ENCODE results near the gene GAB2.
A peak's percentile ranks its signal among the peaks of the same experiment; 100 is the strongest.
"Not testable (repeated sequence)": the region's sequence is repeated elsewhere in the genome, so short reads cannot be mapped to it uniquely, and the experiment has no call there.

GAB2 gene

GRCh38 chr11:78299000-78299710, 118.5 kb downstream of the GAB2 start:
- no peak for DNase-seq

- no peak for DNase-seq
These were observed 119.3 kb downstream of the GAB2 start for GRCh38 chr11:78298291-78298771.

- no peak for DNase-seq
These were observed 121.4 kb downstream of the GAB2 start for GRCh38 chr11:78295991-78296930.

GRCh38 chr11:78295347-78295746, 122.3 kb downstream of the GAB2 start:
- DNase-seq = no peak

GRCh38 chr11:78294100-78294499, 123.5 kb downstream of the GAB2 start:
- not testable (repeated sequence) for DNase-seq

GRCh38 chr11:78293536-78293935, 124.1 kb downstream of the GAB2 start:
- no peak for DNase-seq

GRCh38 chr11:78292109-78292803, 125.4 kb downstream of the GAB2 start:
- no peak for DNase-seq

GRCh38 chr11:78291503-78292108, 126.0 kb downstream of the GAB2 start:
- no peak for DNase-seq

- DNase-seq = no peak
These were observed 127.1 kb downstream of the GAB2 start for GRCh38 chr11:78290293-78291176.

- DNase-seq = no peak
These were observed 127.9 kb downstream of the GAB2 start for GRCh38 chr11:78289552-78290292.

- DNase-seq = no peak
These were observed 133.4 kb downstream of the GAB2 start for GRCh38 chr11:78284260-78284659.

- no peak for DNase-seq
These were observed 134.8 kb downstream of the GAB2 start for GRCh38 chr11:78282821-78283220.

- no peak for DNase-seq
These were observed 136.1 kb downstream of the GAB2 start for GRCh38 chr11:78281511-78281910.

GRCh38 chr11:78277314-78277994, 140.2 kb downstream of the GAB2 start:
- peak; percentile 4 for DNase-seq

GRCh38 chr11:78276311-78276710, 141.3 kb downstream of the GAB2 start:
- DNase-seq = no peak

- no peak for DNase-seq
These were observed 142.9 kb downstream of the GAB2 start for GRCh38 chr11:78274739-78275138.

- not testable (repeated sequence) for DNase-seq
These were observed 144.9 kb downstream of the GAB2 start for GRCh38 chr11:78272625-78273269.

GRCh38 chr11:78271801-78272200, 145.8 kb downstream of the GAB2 start:
- DNase-seq = not testable (repeated sequence)

GRCh38 chr11:78270971-78271370, 146.6 kb downstream of the GAB2 start:
- DNase-seq = no peak

- no peak for DNase-seq
These were observed 147.8 kb downstream of the GAB2 start for GRCh38 chr11:78269806-78270205.
